Gastrocnemius medialis (tissue), 4 donors: Measurements from ENCODE around the gene ST8SIA5.

Experiments
- CTCF ChIP-seq, 5 experiments: fragments of 450-650 bp in 3 of 5; fragments of 200-600 bp in 2 of 5; sonication (generic) in 2 of 5; IDR thresholded peaks in 4 of 5; conservative IDR thresholded peaks in 1 of 5; 1 replicate in 4 of 5; 2 replicates in 1 of 5; pipeline ENCODE4 v1.5.1; 2016 to 2019; ENCODE audit warnings: antibody characterized with exemption in 5 of 5, mild to moderate bottlenecking in 3 of 5, moderate library complexity in 3 of 5
- POLR2A ChIP-seq, 2 donors: fragments of 450-650 bp; IDR thresholded peaks; one replicate each; pipeline ENCODE4 v1.6.1; 2017; ENCODE audit warnings: antibody characterized with exemption in 2 of 2, mild to moderate bottlenecking in 2 of 2, moderate library complexity in 2 of 2

- TF ChIP-seq CTCF (IDR thresholded peaks at IDR 0.05 in 4 of 5, conservative IDR thresholded peaks at IDR 0.05 in 1 of 5), result no peak
- TF ChIP-seq POLR2A (IDR thresholded peaks at IDR 0.05), result no peak
Observed at GRCh38 chr18:46628206-46628605, 128.6 kb downstream of the ST8SIA5 start.
